ENCODE data around the gene OR4D6. TPM values are rescaled to one million over a fixed set of nuclear protein-coding genes. Genes with fewer than 3 reads are reported as not detected.

The OR4D6 gene
- total RNA-seq, 4 donors from 2014 or later: not detected

GRCh38 chr11:59459916-59460315 lies 3.2 kb downstream of the OR4D6 start:
- no peak for TF ChIP-seq CTCF (IDR thresholded peaks at IDR 0.05; ENCODE audit: low read depth)

GRCh38 chr11:59463190-59463641 lies 6.5 kb downstream of the OR4D6 start:
- no peak for TF ChIP-seq CTCF (IDR thresholded peaks at IDR 0.05; ENCODE audit: low read depth)

GRCh38 chr11:59473015-59473414 lies 16.3 kb downstream of the OR4D6 start, which contains the start of gene OR4D10:
Gene OR4D10 (plus strand): TSS chr11:59473315. CDS start chr11:59477430, 4,115 bp downstream.
- no peak for TF ChIP-seq CTCF (IDR thresholded peaks at IDR 0.05; ENCODE audit: low read depth)

- TF ChIP-seq CTCF (IDR thresholded peaks at IDR 0.05; ENCODE audit: low read depth): no peak
Measured at GRCh38 chr11:59475176-59475575, 18.4 kb downstream of the OR4D6 start.

GRCh38 chr11:59479906-59480305 lies 23.1 kb downstream of the OR4D6 start:
- no peak for TF ChIP-seq CTCF (IDR thresholded peaks at IDR 0.05; ENCODE audit: low read depth)

GRCh38 chr11:59480359-59480758 lies 23.6 kb downstream of the OR4D6 start:
- TF ChIP-seq CTCF (IDR thresholded peaks at IDR 0.05; ENCODE audit: low read depth): no peak

GRCh38 chr11:59501931-59502330 lies 45.2 kb downstream of the OR4D6 start:
- no peak for TF ChIP-seq CTCF (IDR thresholded peaks at IDR 0.05; ENCODE audit: low read depth)

Data from subcutaneous adipose tissue (tissue), 4 donors.